HepG2 (cell line): Measurements from ENCODE around the gene HINT2.

Source experiments
- FOSL2 ChIP-seq: sonication (generic); formaldehyde crosslinking; IDR thresholded peaks from 2 replicates; pipeline ENCODE4 v1.4.0; 2020; ENCODE audit warnings: missing genetic modification reagents
- ISL2 ChIP-seq: sonication (generic); formaldehyde crosslinking; IDR thresholded peaks from 2 replicates; pipeline ENCODE4 v1.5.0; 2020; ENCODE audit warnings: missing genetic modification reagents
- NBN ChIP-seq: fragments of 450-650 bp; conservative IDR thresholded peaks from 2 replicates; pipeline ENCODE4 v1.6.1; 2017
- ZNF318 ChIP-seq: sonication (generic); formaldehyde crosslinking; IDR thresholded peaks from 2 replicates; pipeline ENCODE4 v1.4.0; 2020; ENCODE audit warnings: mild to moderate bottlenecking, missing genetic modification reagents

GRCh38 chr9:35814106-35814840, 569 bp downstream of the HINT2 start:
- TF ChIP-seq FOSL2, result peak; percentile 26; the same call in 1 of the 2 replicates
- 0 out of 2 replicates have a peak, but pooled peaks have one; percentile 68 for TF ChIP-seq ZNF318 (CRISPR knock-in tag)
- TF ChIP-seq ISL2 (CRISPR knock-in tag), result no peak
- TF ChIP-seq NBN, result no peak
